H9 (cell line): ENCODE measurements around the gene SNX30. TPM values are rescaled to one million over a fixed set of nuclear protein-coding genes. Genes with fewer than 3 reads are reported as not detected.

Experiments used
- DNase-seq: peaks from one replicate; pipeline ENCODE4 v3.0.0-alpha.2; 2017
- H2AFZ ChIP-seq: one replicate; pipeline ENCODE4 v1.6.1; 2013; ENCODE audit warnings: mild to moderate bottlenecking, low read length, control low read depth, moderate library complexity
- H2AK5ac ChIP-seq: 2 replicates; pipeline ENCODE4 v1.6.1; 2013; ENCODE audit warnings: low read length, control low read depth, mixed read lengths; ENCODE audit not compliant: insufficient read length
- H2BK120ac ChIP-seq: one replicate; pipeline ENCODE4 v1.6.1; 2013; ENCODE audit warnings: low read depth, mild to moderate bottlenecking, low read length, control low read depth, inconsistent platforms; ENCODE audit not compliant: poor library complexity, severe bottlenecking
- H2BK12ac ChIP-seq: 2 replicates; pipeline ENCODE4 v1.6.1; 2013; ENCODE audit warnings: low read length, control low read depth, mixed read lengths, low read depth; ENCODE audit not compliant: insufficient read length
- H2BK15ac ChIP-seq: 2 replicates; pipeline ENCODE4 v1.6.1; 2013; ENCODE audit warnings: low read depth, low read length, control low read depth
- H2BK20ac ChIP-seq: one replicate; pipeline ENCODE4 v1.6.1; 2013; ENCODE audit warnings: low read depth, mild to moderate bottlenecking, low read length, control low read depth, inconsistent platforms; ENCODE audit not compliant: poor library complexity, severe bottlenecking
- H2BK5ac ChIP-seq: 2 replicates; pipeline ENCODE4 v1.6.1; 2013; ENCODE audit warnings: low read length, control low read depth, mixed read lengths; ENCODE audit not compliant: insufficient read length
- H3K14ac ChIP-seq: 2 replicates; pipeline ENCODE4 v1.6.1; 2013; ENCODE audit warnings: low read length, control low read depth; ENCODE audit not compliant: insufficient read depth
- H3K18ac ChIP-seq: 2 replicates; pipeline ENCODE4 v1.6.1; 2013; ENCODE audit warnings: low read depth, mild to moderate bottlenecking, mixed read lengths, low read length, control low read depth; ENCODE audit not compliant: insufficient read length
- H3K23ac ChIP-seq: 2 replicates; pipeline ENCODE4 v1.6.1; 2013; ENCODE audit warnings: low read length, control low read depth, mixed read lengths, low read depth; ENCODE audit not compliant: insufficient read length
- H3K23me2 ChIP-seq: 2 replicates; pipeline ENCODE4 v1.6.1; 2013; ENCODE audit warnings: low read depth, mild to moderate bottlenecking, mixed read lengths, low read length, control low read depth; ENCODE audit not compliant: insufficient read length, poor library complexity, severe bottlenecking
- H3K27ac ChIP-seq: 2 replicates; pipeline ENCODE4 v1.5.1; 2013; ENCODE audit warnings: low read length, control low read depth, mixed read lengths, low read depth; ENCODE audit not compliant: insufficient read length
- H3K27me3 ChIP-seq: 2 replicates; pipeline ENCODE4 v1.6.1; 2013; ENCODE audit warnings: low read length, control low read depth, inconsistent platforms; ENCODE audit not compliant: insufficient read depth
- H3K4ac ChIP-seq: 2 replicates; pipeline ENCODE4 v1.6.1; 2013; ENCODE audit warnings: low read depth, mild to moderate bottlenecking, control low read depth, inconsistent platforms, low read length, moderate library complexity
- H3K4me1 ChIP-seq: 2 replicates; pipeline ENCODE4 v1.6.1; 2013; ENCODE audit warnings: low read length, control low read depth, inconsistent platforms; ENCODE audit not compliant: insufficient read depth
- H3K4me2 ChIP-seq: 2 replicates; pipeline ENCODE4 v1.6.1; 2013; ENCODE audit warnings: low read length, control low read depth, mixed read lengths; ENCODE audit not compliant: insufficient read length, insufficient read depth
- H3K56ac ChIP-seq: 2 replicates; pipeline ENCODE4 v1.6.1; 2013; ENCODE audit warnings: low read depth, mild to moderate bottlenecking, mixed read lengths, low read length, control low read depth; ENCODE audit not compliant: insufficient read length
- H3K79me1 ChIP-seq: 2 replicates; pipeline ENCODE4 v1.6.1; 2013; ENCODE audit warnings: low read depth, mild to moderate bottlenecking, moderate library complexity, low read length, control low read depth, inconsistent platforms; ENCODE audit not compliant: insufficient read depth, poor library complexity, severe bottlenecking
- H3K79me2 ChIP-seq: 2 replicates; pipeline ENCODE4 v1.6.1; 2013; ENCODE audit warnings: low read length, control low read depth, inconsistent platforms; ENCODE audit not compliant: insufficient read depth
- H3K9ac ChIP-seq: 2 replicates; pipeline ENCODE4 v1.6.1; 2013; ENCODE audit warnings: low read length, control low read depth, mixed read lengths; ENCODE audit not compliant: insufficient read length; ENCODE audit errors: extremely low read depth
- H3K9me3 ChIP-seq: one replicate; pipeline ENCODE4 v1.6.1; 2013; ENCODE audit warnings: low read depth, low read length, inconsistent platforms; ENCODE audit not compliant: control insufficient read depth
- H3T11ph ChIP-seq: one replicate; pipeline ENCODE4 v1.6.1; 2013; ENCODE audit warnings: mild to moderate bottlenecking, low read length, control low read depth, inconsistent platforms
- H4K20me1 ChIP-seq: one replicate; pipeline ENCODE4 v1.6.1; 2013; ENCODE audit not compliant: control insufficient read depth, insufficient read length, insufficient read depth
- H4K5ac ChIP-seq: 2 replicates; pipeline ENCODE4 v1.6.1; 2013; ENCODE audit warnings: low read depth, mild to moderate bottlenecking, mixed read lengths, low read length, control low read depth; ENCODE audit not compliant: insufficient read length
- H4K8ac ChIP-seq: replicated peaks from 2 replicates; pipeline ENCODE4 v1.6.1; 2013; ENCODE audit warnings: low read length, control low read depth, mixed read lengths, low read depth; ENCODE audit not compliant: insufficient read length
- H4K91ac ChIP-seq: 2 replicates; pipeline ENCODE4 v1.6.1; 2013; ENCODE audit warnings: low read depth, mild to moderate bottlenecking, moderate library complexity, mixed read lengths, low read length, control low read depth; ENCODE audit not compliant: insufficient read length
- H3K27ac Mint-ChIP-seq, 3 experiments: 2 replicates in 2 of 3; 3 replicates in 1 of 3; pipeline ENCODE4 v1.8.0; 2020 to 2021; ENCODE audit warnings: mixed read lengths in 3 of 3, mild to moderate bottlenecking in 1 of 3, moderate library complexity in 1 of 3
- H3K27me3 Mint-ChIP-seq: 2 replicates; pipeline ENCODE4 v1.8.0; 2021; ENCODE audit warnings: low read depth, mild to moderate bottlenecking, moderate library complexity, mixed read lengths
- H3K36me3 Mint-ChIP-seq, 3 experiments: 2 replicates in 2 of 3; 3 replicates in 1 of 3; pipeline ENCODE4 v1.8.0; 2020 to 2021; ENCODE audit warnings: low read depth in 3 of 3, mixed read lengths in 3 of 3; ENCODE audit not compliant: insufficient read depth in 1 of 3
- H3K4me1 Mint-ChIP-seq, 2 experiments: 2 replicates each; pipeline ENCODE4 v1.8.0; 2020; ENCODE audit warnings: mixed read lengths in 2 of 2
- H3K4me3 Mint-ChIP-seq, 2 experiments: 2 replicates in 1 of 2; 3 replicates in 1 of 2; pipeline ENCODE4 v1.8.0; 2020 to 2021; ENCODE audit warnings: mild to moderate bottlenecking in 2 of 2, mixed read lengths in 2 of 2, moderate library complexity in 1 of 2
- H3K9me3 Mint-ChIP-seq, 2 experiments: 2 replicates in 1 of 2; 3 replicates in 1 of 2; pipeline ENCODE4 v1.8.0; 2020; ENCODE audit warnings: mild to moderate bottlenecking in 2 of 2, mixed read lengths in 2 of 2, moderate library complexity in 1 of 2
- CTCF ChIP-seq: fragments of 200-600 bp; sonication (generic); conservative IDR thresholded peaks from 3 replicates; pipeline ENCODE4 v1.8.0; 2021; ENCODE audit warnings: antibody characterized with exemption, mild to moderate bottlenecking
- WGBS: extraction: QIAGEN DNeasy Blood & Tissue Kit; methylation state at CpG from one replicate; pipeline ENCODE4 v1.1.7; 2013; ENCODE audit warnings: missing lambda C conversion rate, low lambda C conversion rate, mixed read lengths; ENCODE audit not compliant: insufficient read length; ENCODE audit errors: extremely low coverage; 5-methylcytosine and 5-hydroxymethylcytosine counted together
- total RNA-seq: library from RNA; stranded (reverse); gene quantifications from 2 replicates; pipeline ENCODE4 v1.2.1, GENCODE V29; 2021

Gene SNX30
- total RNA-seq, 1 experiment from 2014 or later: 10.3 TPM

- no peak overlapping the region for H4K91ac ChIP-seq
- TF ChIP-seq CTCF: no peak
- peaks cover 8 to 18% of the 10 kb centered on the region in 2 experiments; a peak in 3 of 4 replicates for H3K4me1 Mint-ChIP-seq
- 0 out of 2 replicates have a peak, but pooled peaks cover 2% of the 10 kb centered on the region for H3K4me1 ChIP-seq
- H3K79me2 ChIP-seq: no peaks in the 10 kb centered on the region
- H2BK20ac ChIP-seq: no peak overlapping the region
- no peak overlapping the region for H3K18ac ChIP-seq
- H3K27me3 ChIP-seq: no peaks in the 10 kb centered on the region
- no peaks in the 10 kb centered on the region for H3K27me3 Mint-ChIP-seq
- no peaks in the 10 kb centered on the region for H3K79me1 ChIP-seq
- H3K23me2 ChIP-seq: no peaks in the 10 kb centered on the region
- H4K8ac ChIP-seq: no peak overlapping the region
- H3K4me3 Mint-ChIP-seq: no peak overlapping the region
- no peak overlapping the region; the same call in 1 of the 2 replicates for H3K14ac ChIP-seq
- H3K4me2 ChIP-seq: no peak overlapping the region
- H3T11ph ChIP-seq: no peak overlapping the region
- H4K5ac ChIP-seq: no peak overlapping the region
- no peaks in the 10 kb centered on the region for H3K9me3 ChIP-seq
- no peaks in the 10 kb centered on the region for H4K20me1 ChIP-seq
- no peak overlapping the region for H3K4ac ChIP-seq
- H3K9me3 Mint-ChIP-seq: peaks cover 0 to 5% of the 10 kb centered on the region in 2 experiments; a peak in 3 of 5 replicates
- no peak overlapping the region for H2AK5ac ChIP-seq
- no peak overlapping the region for H3K27ac Mint-ChIP-seq
- H3K27ac ChIP-seq: no peak overlapping the region
- H2BK5ac ChIP-seq: no peak overlapping the region
- no peak overlapping the region for H2AFZ ChIP-seq
- WGBS: no CpG with 5 or more reads among the region's 7 CpGs
- H2BK120ac ChIP-seq: no peak overlapping the region
- H3K9ac ChIP-seq: no peak overlapping the region
- no peak overlapping the region for H2BK15ac ChIP-seq
- no peak for DNase-seq
- no peak overlapping the region for H3K56ac ChIP-seq
- no peak overlapping the region for H3K23ac ChIP-seq
- H3K36me3 Mint-ChIP-seq: peaks cover 8 to 28% (median 13%) of the 10 kb centered on the region in 3 experiments
- H2BK12ac ChIP-seq: no peak overlapping the region
These were observed 114.4 kb downstream of the SNX30 start for GRCh38 chr9:112864982-112865381.
